Suppressor macrophage treated with lipopolysaccharide for 1 hour (primary cell): Measurements from ENCODE around the gene NAA40.

Experiments
- DNase-seq, 3 donors: peaks; one replicate each; pipeline ENCODE4 v3.0.0-alpha.2; 2020 to 2022

NAA40 gene

GRCh38 chr11:63993100-63993499 lies 54.3 kb downstream of the NAA40 start:
- DNase-seq, result no peak

GRCh38 chr11:63993993-63994392 lies 55.2 kb downstream of the NAA40 start:
- peak; percentile 61 to 73 (median 69) for DNase-seq

- DNase-seq, result no peak
Observed at GRCh38 chr11:63996512-63996911, 57.7 kb downstream of the NAA40 start.

- no peak for DNase-seq
Observed at GRCh38 chr11:63997104-63997700, 58.4 kb downstream of the NAA40 start.

- DNase-seq, result no peak
Observed at GRCh38 chr11:63997801-63998337, 59.1 kb downstream of the NAA40 start.

DNA sequence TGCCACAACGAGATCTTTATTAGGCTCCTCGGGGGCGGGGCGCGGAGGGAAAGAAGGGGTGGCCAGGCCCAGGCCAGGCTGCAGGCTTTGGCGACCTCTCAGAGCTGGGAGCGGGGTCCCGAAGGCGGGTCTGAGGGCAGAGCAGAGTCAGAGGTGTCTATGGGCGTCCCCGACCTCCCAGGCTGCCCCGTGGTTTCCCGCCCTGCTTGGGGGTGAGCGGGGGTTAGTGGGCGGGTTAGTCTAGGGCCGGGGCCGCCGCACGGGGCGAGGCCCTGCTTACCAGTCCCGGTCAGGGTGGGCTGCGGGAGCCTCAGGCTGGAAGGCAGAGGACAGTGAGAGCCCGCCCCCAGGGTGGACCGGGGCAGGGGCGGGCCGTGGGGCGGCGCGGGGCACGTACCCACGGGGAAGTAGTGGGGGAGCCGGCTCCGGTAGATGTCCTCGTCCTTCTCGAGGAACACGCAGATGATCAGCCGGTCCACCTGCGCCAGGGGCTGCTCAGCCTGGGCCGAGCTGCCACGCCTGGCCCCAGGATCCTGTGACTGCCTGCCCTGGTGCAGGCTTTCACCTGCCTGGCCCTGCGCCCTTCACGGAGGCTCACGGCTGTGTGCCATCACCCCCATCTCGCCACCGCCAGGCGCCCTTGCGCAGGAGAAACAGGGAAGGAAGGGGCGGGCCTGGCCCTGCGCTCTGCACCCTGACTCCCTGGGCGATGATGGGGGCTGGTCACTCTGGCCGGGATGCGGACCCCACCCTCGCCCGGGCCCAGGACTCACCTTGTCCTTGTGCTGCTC lies 60.0 kb downstream of the NAA40 start:
- DNase-seq, result no peak

- DNase-seq, result peak; percentile 69 to 85 (median 79)
Observed at GRCh38 chr11:63999349-64000025, 60.7 kb downstream of the NAA40 start.

DNA sequence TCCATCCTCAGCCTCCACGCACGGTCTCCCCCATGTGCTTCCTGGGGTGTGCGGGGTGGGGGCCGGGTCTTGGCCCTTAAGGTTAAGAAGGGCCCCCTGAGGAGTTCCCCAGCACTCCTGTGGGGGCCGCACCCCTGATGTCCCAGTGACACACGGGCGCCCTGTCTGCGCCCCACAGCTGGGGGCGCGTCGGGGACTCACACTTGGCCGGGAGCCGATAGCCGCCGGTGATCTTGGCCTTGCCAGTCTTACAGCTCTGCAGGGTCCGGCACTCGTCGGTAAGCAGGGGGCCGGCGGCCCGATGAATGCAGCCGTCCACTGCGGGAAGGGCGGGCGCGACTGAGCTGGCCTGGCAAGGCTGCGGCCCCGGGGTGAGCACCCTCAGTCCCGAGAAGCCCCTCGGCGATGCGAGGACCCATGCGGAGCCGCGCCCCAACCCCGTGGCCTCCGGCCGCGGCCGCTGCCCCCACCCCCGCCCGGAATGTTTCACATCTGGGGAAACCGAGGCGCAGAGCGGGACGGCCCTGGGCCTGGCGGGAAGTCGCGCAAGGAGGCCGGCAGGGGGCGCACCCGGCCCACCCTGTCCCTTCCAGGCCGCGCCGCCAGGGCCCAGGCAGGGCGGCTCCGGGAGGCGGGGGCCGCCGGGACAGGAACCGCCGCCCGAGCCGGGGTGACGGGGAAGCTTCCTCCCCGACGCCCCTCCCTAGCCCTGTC lies 61.4 kb downstream of the NAA40 start:
- DNase-seq, result peak; percentile 88 to 97 (median 94)

GRCh38 chr11:64000740-64001483 lies 62.1 kb downstream of the NAA40 start:
- no peak for DNase-seq

GRCh38 chr11:64001484-64002420 lies 63.0 kb downstream of the NAA40 start:
- DNase-seq, result no peak

GRCh38 chr11:64003807-64004589 lies 65.2 kb downstream of the NAA40 start:
- no peak for DNase-seq

GRCh38 chr11:64004590-64004984 lies 65.8 kb downstream of the NAA40 start:
- no peak for DNase-seq

GRCh38 chr11:64005691-64006090 lies 66.9 kb downstream of the NAA40 start:
- no peak for DNase-seq

DNA sequence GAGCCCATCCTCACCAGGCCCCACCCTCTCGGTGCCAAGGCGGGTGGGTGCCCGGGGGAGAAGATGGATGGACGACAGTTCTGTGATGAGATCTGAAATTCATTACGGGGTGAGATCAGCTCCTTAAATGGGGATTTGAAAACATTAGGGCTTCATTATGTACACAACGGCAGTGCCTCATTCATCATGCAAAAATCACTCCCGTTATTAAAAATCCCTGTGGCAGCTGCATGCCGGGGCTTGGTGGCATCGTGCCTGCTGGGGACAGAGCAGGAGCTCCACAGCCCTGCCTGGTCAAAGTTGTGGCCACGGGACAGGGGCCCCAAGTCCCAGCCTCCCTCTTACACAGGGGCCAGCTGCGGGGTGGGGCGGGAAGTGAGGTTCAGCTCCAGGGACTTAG lies 67.6 kb downstream of the NAA40 start:
- DNase-seq, result no peak
